PC-3 (cell line): ENCODE measurements around the gene DALRD3. TPM values are rescaled to one million over a fixed set of nuclear protein-coding genes. Genes with fewer than 3 reads are reported as not detected.

Experiments
- ATAC-seq: fragments of 200-7000 bp; cut with Tn5 transposase; 2 replicates; pipeline ENCODE4 v1.9.1; 2020; ENCODE audit warnings: mild to moderate bottlenecking, moderate library complexity
- BruUV-seq: library from RNA; stranded (reverse); fragments of 400-500 nt; replicated peaks from 2 replicates; lab custom pipeline; 2021; lab: Mats Ljungman, UMichigan
- CTCF ChIA-PET: fragments of 300-600 bp; sonication (Branson Sonifier 250); formaldehyde crosslinking; loops from one replicate; lab custom pipeline; 2022; ENCODE audit warnings: antibody characterized with exemption; lab: Charles Lee
- POLR2A ChIA-PET: fragments of 300-600 bp; sonication (Branson Sonifier 250); formaldehyde crosslinking; loops from one replicate; lab custom pipeline; 2022; ENCODE audit warnings: antibody characterized with exemption; ENCODE audit not compliant: unreplicated experiment; lab: Charles Lee
- DNase-seq: peaks from one replicate; pipeline ENCODE4 v3.0.0-alpha.2; 2015
- H2AFZ ChIP-seq: fragments of 300-600 bp; sonication (generic); 2 replicates; pipeline ENCODE4 v1.6.0; 2016; ENCODE audit warnings: antibody characterized with exemption, low read length
- H3F3A ChIP-seq: fragments of 300-600 bp; sonication (generic); one replicate; pipeline ENCODE4 v1.6.0; 2017; ENCODE audit warnings: antibody characterized with exemption, low read length, control low read depth, mild to moderate bottlenecking; ENCODE audit not compliant: unreplicated experiment
- H3K27ac ChIP-seq: fragments of 300-600 bp; sonication (generic); 2 replicates; pipeline ENCODE4 v1.5.1; 2016; ENCODE audit warnings: mild to moderate bottlenecking, low read length
- H3K27me3 ChIP-seq: fragments of 300-600 bp; sonication (generic); 2 replicates; pipeline ENCODE4 v1.6.1; 2016; ENCODE audit warnings: low read length, mixed read lengths
- H3K36me3 ChIP-seq: fragments of 300-600 bp; sonication (generic); 2 replicates; pipeline ENCODE4 v1.6.1; 2016; ENCODE audit warnings: low read depth, mixed run types, low read length, mixed read lengths
- H3K4me1 ChIP-seq: fragments of 300-600 bp; sonication (generic); 2 replicates; pipeline ENCODE4 v1.5.1; 2016; ENCODE audit warnings: low read length; ENCODE audit not compliant: insufficient read depth
- H3K4me2 ChIP-seq: fragments of 300-600 bp; sonication (generic); 2 replicates; pipeline ENCODE4 v1.6.0; 2016; ENCODE audit warnings: low read length
- H3K4me3 ChIP-seq: fragments of 300-600 bp; sonication (generic); 2 replicates; pipeline ENCODE4 v1.5.1; 2016; ENCODE audit warnings: mild to moderate bottlenecking, low read length, mixed read lengths
- H3K79me2 ChIP-seq: fragments of 300-600 bp; sonication (generic); 2 replicates; pipeline ENCODE4 v1.6.1; 2017; ENCODE audit warnings: low read length, mixed read lengths
- H3K9ac ChIP-seq: fragments of 300-600 bp; sonication (generic); 2 replicates; pipeline ENCODE4 v1.6.0; 2016; ENCODE audit warnings: mild to moderate bottlenecking, low read length
- H3K9me2 ChIP-seq: fragments of 300-600 bp; sonication (generic); replicated peaks from 2 replicates; pipeline ENCODE4 v1.6.1; 2016; ENCODE audit warnings: mixed run types, low read length, mixed read lengths
- H3K9me3 ChIP-seq: fragments of 300-600 bp; sonication (generic); 2 replicates; pipeline ENCODE4 v1.6.1; 2016; ENCODE audit warnings: low read length, mixed read lengths
- H4K20me1 ChIP-seq: fragments of 300-600 bp; sonication (generic); 2 replicates; pipeline ENCODE4 v1.6.1; 2016; ENCODE audit warnings: low read length, mixed read lengths
- EZH2 ChIP-seq: fragments of 300-600 bp; sonication (generic); IDR thresholded peaks from one replicate; pipeline ENCODE4 v1.6.1; 2017; ENCODE audit warnings: antibody characterized with exemption, mild to moderate bottlenecking, low read length; ENCODE audit not compliant: unreplicated experiment
- EZH2phosphoT487 ChIP-seq: fragments of 300-600 bp; sonication (generic); IDR thresholded peaks from 2 replicates; pipeline ENCODE4 v1.6.1; 2018; ENCODE audit warnings: mild to moderate bottlenecking, antibody characterized with exemption, low read length, borderline replicate concordance
- intact Hi-C: fragments of 100-400 bp; cut with micrococcal nuclease; formaldehyde crosslinking; loops from 2 replicates; pipeline ENCODE4 v1.9.0; 2023
- total RNA-seq: library from RNA; depleted of rRNA; stranded (reverse); fragments of >200 nt; gene quantifications from 2 replicates; pipeline ENCODE4 v1.2.3, GENCODE V29; 2014
- TF ChIP-seq, protein P1 (sequence below): fragments of 300-600 bp; sonication (generic); conservative IDR thresholded peaks from 2 replicates; pipeline ENCODE4 v1.5.1; 2017; ENCODE audit warnings: antibody characterized with exemption, low read depth, mild to moderate bottlenecking, low read length

The DALRD3 gene
- total RNA-seq, 1 experiment from 2014 or later, result 43.3 TPM

DNA sequence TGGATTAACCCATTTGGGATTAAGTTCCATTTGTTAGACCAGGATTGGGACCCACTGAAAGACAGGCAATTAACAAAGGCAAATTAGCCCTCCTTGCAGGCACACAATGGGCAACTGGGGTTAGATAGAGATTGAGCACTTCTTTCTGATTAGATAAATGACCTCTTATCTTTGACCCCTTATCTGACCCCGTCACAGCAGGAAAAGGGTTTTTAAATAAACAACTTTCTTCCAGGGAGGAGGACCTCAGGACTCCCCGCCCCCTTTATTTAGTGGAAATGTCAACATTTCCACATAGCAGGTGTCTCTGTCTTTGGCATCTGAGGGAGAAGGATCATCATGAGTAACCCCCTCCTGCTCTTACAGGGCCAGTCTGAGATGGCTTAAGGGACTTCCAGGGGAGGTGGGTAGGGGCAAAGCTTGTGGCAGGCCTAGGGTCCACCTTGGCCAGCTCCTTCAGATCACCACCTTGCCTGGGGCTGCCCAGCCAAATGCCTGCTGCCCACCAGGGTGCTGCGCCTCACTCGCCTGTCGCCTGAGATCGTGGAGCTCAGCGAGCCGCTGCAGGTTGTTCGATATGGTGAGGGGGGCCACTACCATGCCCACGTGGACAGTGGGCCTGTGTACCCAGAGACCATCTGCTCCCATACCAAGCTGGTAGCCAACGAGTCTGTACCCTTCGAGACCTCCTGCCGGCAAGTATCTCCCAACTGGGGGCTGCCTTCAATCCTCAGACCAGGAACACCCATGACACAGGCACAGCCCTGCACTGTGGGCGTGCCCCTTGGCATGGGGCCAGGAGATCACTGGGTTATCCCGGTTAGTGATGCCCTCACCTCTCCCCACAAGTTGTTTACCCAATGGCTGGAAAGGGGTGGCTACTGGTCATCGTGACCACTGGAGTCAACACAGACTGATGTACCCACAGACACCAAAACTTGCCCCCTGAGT, 13.8 kb downstream of the DALRD3 start:
- ATAC-seq (no peak), DNase-seq (no peak)
- intact Hi-C loops, result no loop called here
- Histone ChIP-seq H3K9me2 (no peaks in the 10 kb centered on the region), H3K4me1 (peaks cover 17% of the 10 kb centered on the region), H3K27ac (no peak overlapping the region), H3K79me2 (peaks cover 34% of the 10 kb centered on the region), H3K4me3 (no peak overlapping the region), H3K36me3 (peaks cover 2% of the 10 kb centered on the region; the same call in 1 of the 2 replicates), H3K27me3 (no peaks in the 10 kb centered on the region), H3K4me2 (no peak overlapping the region), H3F3A (no peaks in the 10 kb centered on the region), H4K20me1 (peaks cover 8% of the 10 kb centered on the region), H3K9ac (no peak overlapping the region), H3K9me3 (no peaks in the 10 kb centered on the region), H2AFZ (no peak overlapping the region)
- TF ChIP-seq, protein P1, sequence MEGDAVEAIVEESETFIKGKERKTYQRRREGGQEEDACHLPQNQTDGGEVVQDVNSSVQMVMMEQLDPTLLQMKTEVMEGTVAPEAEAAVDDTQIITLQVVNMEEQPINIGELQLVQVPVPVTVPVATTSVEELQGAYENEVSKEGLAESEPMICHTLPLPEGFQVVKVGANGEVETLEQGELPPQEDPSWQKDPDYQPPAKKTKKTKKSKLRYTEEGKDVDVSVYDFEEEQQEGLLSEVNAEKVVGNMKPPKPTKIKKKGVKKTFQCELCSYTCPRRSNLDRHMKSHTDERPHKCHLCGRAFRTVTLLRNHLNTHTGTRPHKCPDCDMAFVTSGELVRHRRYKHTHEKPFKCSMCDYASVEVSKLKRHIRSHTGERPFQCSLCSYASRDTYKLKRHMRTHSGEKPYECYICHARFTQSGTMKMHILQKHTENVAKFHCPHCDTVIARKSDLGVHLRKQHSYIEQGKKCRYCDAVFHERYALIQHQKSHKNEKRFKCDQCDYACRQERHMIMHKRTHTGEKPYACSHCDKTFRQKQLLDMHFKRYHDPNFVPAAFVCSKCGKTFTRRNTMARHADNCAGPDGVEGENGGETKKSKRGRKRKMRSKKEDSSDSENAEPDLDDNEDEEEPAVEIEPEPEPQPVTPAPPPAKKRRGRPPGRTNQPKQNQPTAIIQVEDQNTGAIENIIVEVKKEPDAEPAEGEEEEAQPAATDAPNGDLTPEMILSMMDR, result no peak
- TF ChIP-seq EZH2phosphoT487 (no peak), EZH2 (no peak)
- ChIA-PET CTCF (no interaction called here), POLR2A (no interaction called here)
- no TSS peak for BruUV-seq

DNA sequence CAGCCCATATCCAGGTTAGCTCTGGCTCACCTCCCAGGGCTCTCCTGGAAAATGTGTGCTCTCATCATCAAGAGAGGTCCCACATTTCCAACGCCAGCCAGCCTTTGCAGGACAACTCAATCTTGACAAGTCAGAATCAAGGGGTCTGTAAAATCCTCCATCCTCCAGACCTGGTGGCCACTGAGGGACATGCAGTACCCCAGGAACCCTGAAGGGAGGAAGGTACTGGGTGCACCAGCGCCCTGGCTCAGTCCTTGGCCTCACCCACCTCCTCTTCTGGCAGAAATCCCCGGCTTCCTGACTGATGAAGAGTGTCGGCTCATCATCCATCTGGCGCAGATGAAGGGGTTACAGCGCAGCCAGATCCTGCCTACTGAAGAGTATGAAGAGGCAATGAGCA, 17.2 kb downstream of the DALRD3 start:
- ATAC-seq, result no peak
- H3K4me2 ChIP-seq, result no peak overlapping the region
- CTCF ChIA-PET, result no interaction called here
- POLR2A ChIA-PET, result no interaction called here
- no peak overlapping the region for H3K9ac ChIP-seq
- BruUV-seq, result no TSS peak
- no peaks in the 10 kb centered on the region for H4K20me1 ChIP-seq
- no peak overlapping the region for H2AFZ ChIP-seq
- H3K27ac ChIP-seq, result no peak overlapping the region
- TF ChIP-seq, protein P1, result no peak
- TF ChIP-seq EZH2phosphoT487 (no peak), EZH2 (no peak)
- 0 out of 2 replicates have a peak, but pooled peaks cover under 1% of the 10 kb centered on the region for H3K79me2 ChIP-seq
- no peaks in the 10 kb centered on the region for H3K27me3 ChIP-seq
- no peaks in the 10 kb centered on the region for H3K9me3 ChIP-seq
- no peak overlapping the region for H3K4me3 ChIP-seq
- H3K36me3 ChIP-seq, result no peaks in the 10 kb centered on the region
- intact Hi-C loops, result no loop called here
- H3F3A ChIP-seq, result no peaks in the 10 kb centered on the region
- H3K9me2 ChIP-seq, result no peaks in the 10 kb centered on the region
- no peak for DNase-seq
- peaks cover 3% of the 10 kb centered on the region; the same call in 1 of the 2 replicates for H3K4me1 ChIP-seq
